ENCODE measurements around the gene PGBD1. TPM values are rescaled to one million over a fixed set of nuclear protein-coding genes. Genes with fewer than 3 reads are reported as not detected.

Gene PGBD1
- total RNA-seq, 4 donors from 2014 or later, result 0.64 to 2.3 (median 1.2) TPM

DNA sequence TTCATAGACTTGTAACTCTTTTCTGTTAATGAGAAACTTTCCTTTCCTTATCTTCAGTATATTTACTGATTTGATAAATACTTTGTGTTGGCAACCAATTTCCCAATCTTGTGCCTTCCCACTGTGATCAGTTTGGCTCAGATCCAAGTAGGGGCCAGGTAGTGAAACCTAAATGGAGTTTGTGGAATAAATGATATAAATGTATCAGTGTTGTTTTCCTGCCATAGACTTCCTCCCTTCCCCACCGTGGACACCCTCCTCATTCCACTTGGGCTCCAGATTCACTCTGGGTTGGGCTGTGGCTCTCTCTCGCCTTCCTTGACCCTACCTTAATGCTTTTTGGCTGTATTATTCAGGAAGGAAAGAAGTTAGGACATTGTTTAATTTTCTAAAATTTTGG, 69.7 kb downstream of the PGBD1 start:
- Histone ChIP-seq H3K4me1 (peaks cover 42% of the 10 kb centered on the region), H3K27ac (no peak overlapping the region), H3K36me3 (no peaks in the 10 kb centered on the region), H3K27me3 (peaks cover 4% of the 10 kb centered on the region), H3K9me3 (no peaks in the 10 kb centered on the region), H3K4me3 (peak overlapping the region; percentile 58)
- no peak for DNase-seq (ENCODE audit: low spot score in 2 of 2)
- no peak for TF ChIP-seq POLR2A (IDR thresholded peaks at IDR 0.05)
- TF ChIP-seq, protein P1, sequence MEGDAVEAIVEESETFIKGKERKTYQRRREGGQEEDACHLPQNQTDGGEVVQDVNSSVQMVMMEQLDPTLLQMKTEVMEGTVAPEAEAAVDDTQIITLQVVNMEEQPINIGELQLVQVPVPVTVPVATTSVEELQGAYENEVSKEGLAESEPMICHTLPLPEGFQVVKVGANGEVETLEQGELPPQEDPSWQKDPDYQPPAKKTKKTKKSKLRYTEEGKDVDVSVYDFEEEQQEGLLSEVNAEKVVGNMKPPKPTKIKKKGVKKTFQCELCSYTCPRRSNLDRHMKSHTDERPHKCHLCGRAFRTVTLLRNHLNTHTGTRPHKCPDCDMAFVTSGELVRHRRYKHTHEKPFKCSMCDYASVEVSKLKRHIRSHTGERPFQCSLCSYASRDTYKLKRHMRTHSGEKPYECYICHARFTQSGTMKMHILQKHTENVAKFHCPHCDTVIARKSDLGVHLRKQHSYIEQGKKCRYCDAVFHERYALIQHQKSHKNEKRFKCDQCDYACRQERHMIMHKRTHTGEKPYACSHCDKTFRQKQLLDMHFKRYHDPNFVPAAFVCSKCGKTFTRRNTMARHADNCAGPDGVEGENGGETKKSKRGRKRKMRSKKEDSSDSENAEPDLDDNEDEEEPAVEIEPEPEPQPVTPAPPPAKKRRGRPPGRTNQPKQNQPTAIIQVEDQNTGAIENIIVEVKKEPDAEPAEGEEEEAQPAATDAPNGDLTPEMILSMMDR (IDR thresholded peaks at IDR 0.05), result no peak
- WGBS, result 74% methylated on average over 2 of the region's 2 CpGs

DNA sequence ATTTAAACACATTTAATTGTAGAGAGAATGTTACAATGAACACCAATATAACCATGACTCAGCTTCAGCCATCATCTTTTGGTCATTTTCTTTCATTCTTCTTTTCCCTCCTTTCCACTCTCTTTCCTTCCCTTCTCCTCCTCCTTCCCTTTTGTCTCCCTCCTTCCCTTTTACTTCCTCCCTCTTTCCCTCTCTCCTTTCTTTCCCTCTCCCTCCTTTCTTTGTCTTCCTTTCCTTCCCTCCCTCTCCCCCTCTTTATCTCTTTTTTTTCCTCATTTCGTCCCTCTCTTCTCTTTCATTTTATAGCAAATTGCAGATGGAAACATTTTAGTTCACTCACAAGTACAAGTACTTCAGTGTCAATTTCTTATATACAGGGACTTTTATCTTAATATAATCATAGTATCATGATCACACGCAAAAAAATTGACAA, 70.1 kb downstream of the PGBD1 start:
- Histone ChIP-seq H3K27me3 (peaks cover under 1% of the 10 kb centered on the region), H3K4me1 (peaks cover 45% of the 10 kb centered on the region), H3K27ac (no peak overlapping the region), H3K9me3 (no peaks in the 10 kb centered on the region), H3K36me3 (no peaks in the 10 kb centered on the region), H3K4me3 (peak overlapping the region; percentile 58)
- 67% methylated on average over 2 of the region's 2 CpGs for WGBS
- no peak for DNase-seq (ENCODE audit: low spot score in 2 of 2)
- no peak for TF ChIP-seq EP300 (IDR thresholded peaks at IDR 0.05)

Other genes with a start within 250 kb of the PGBD1 start
- gene ZNF165, start 201.0 kb upstream of the PGBD1 start, total RNA-seq, result 1 to 10 TPM in 3 of 4 donors, under 1 TPM in 1; 0.64 to 2.4 (median 2.0) TPM
- 1 to 10 TPM; 2.4 to 7.6 (median 4.2) TPM for gene ZSCAN16, start 157.0 kb upstream of the PGBD1 start, total RNA-seq
- 10 to 100 TPM in 3 of 4 donors, 1 to 10 TPM in 1; 7.6 to 23.0 (median 14.2) TPM for gene ZKSCAN8, start 139.7 kb upstream of the PGBD1 start, total RNA-seq
- gene ZSCAN9, start 56.3 kb upstream of the PGBD1 start, total RNA-seq, result 10 to 100 TPM in 1 of 4 donors, 1 to 10 TPM in 3; 3.6 to 12.5 (median 7.6) TPM
- gene ZKSCAN4, start 29.3 kb upstream of the PGBD1 start, total RNA-seq, result 1 to 10 TPM; 1.2 to 5.0 (median 3.0) TPM
- under 1 TPM in 2 of 4 donors, not detected in 2; 0.47 to 0.78 TPM for gene NKAPL, start 22.3 kb upstream of the PGBD1 start, total RNA-seq
- 10 to 100 TPM in 2 of 4 donors, 1 to 10 TPM in 2; 4.9 to 23.3 (median 11.4) TPM for gene ZSCAN26, start 14.4 kb upstream of the PGBD1 start, total RNA-seq
- 10 to 100 TPM in 3 of 4 donors, 1 to 10 TPM in 1; 2.8 to 11.3 (median 10.7) TPM for gene ZSCAN31, start 54.6 kb downstream of the PGBD1 start, total RNA-seq
- gene ZKSCAN3, start 68.4 kb downstream of the PGBD1 start, total RNA-seq, result 1 to 10 TPM; 3.1 to 6.0 (median 4.5) TPM
- 1 to 10 TPM; 1.2 to 3.2 (median 2.3) TPM for gene ZSCAN12, start 118.2 kb downstream of the PGBD1 start, total RNA-seq
- 1 to 10 TPM in 2 of 4 donors, under 1 TPM in 1, not detected in 1; 0.68 to 5.9 (median 4.8) TPM for gene ZSCAN23, start 161.9 kb downstream of the PGBD1 start, total RNA-seq
- gene GPX6, start 234.2 kb downstream of the PGBD1 start, total RNA-seq, result not detected
- gene GPX5, start 244.3 kb downstream of the PGBD1 start, total RNA-seq, result not detected

Measured in suprapubic skin (tissue), 4 donors.